OCI-LY3 (cell line): Measurements from ENCODE around the gene MED17.

ENCODE experiments used
- CTCF ChIP-seq: fragments of 200-600, 300-600 bp; sonication (generic); IDR thresholded peaks from 2 replicates; pipeline ENCODE4 v1.5.1; 2014; ENCODE audit warnings: antibody characterized with exemption, low read length, low read depth
- EZH2phosphoT487 ChIP-seq: fragments of 200-600 bp; shearing (Covaris generic); IDR thresholded peaks from 2 replicates; pipeline ENCODE4 v1.6.1; 2018; ENCODE audit warnings: antibody characterized with exemption, mixed run types, low read depth

GRCh38 chr11:93757301-93757700 is 26.8 kb upstream of the MED17 start:
- TF ChIP-seq CTCF (no peak), EZH2phosphoT487 (no peak)
